Heart right ventricle (tissue), 16 donors: ENCODE data around the gene DUOXA1. TPM values are rescaled to one million over a fixed set of nuclear protein-coding genes. Genes with fewer than 3 reads are reported as not detected.
"Not testable (repeated sequence)": the region's sequence is repeated elsewhere in the genome, so short reads cannot be mapped to it uniquely, and the experiment has no call there.

Experiments
- ATAC-seq, 8 donors: fragments of 200-7000 bp; cut with Tn5 transposase; one replicate each; pipeline ENCODE4 v1.9.1; 2020; ENCODE audit warnings: mild to moderate bottlenecking in 8 of 8, moderate library complexity in 8 of 8, moderate number of reproducible peaks in 1 of 8
- DNase-seq, 2 donors: peaks; one replicate each; pipeline ENCODE4 v3.0.0-alpha.2; 2020
- H3K27ac ChIP-seq, 10 donors: fragments of 200-600 bp; sonication (generic) in 2 of 10; one replicate each; pipeline versions ENCODE4 v1.5.0 to v1.8.0; 2020 to 2022; ENCODE audit warnings: mild to moderate bottlenecking in 3 of 10
- H3K27me3 ChIP-seq, 7 donors: fragments of 200-600 bp; one replicate each; pipeline ENCODE4 v1.8.0; 2021 to 2022; ENCODE audit warnings: mild to moderate bottlenecking in 2 of 7
- H3K36me3 ChIP-seq, 9 donors: fragments of 200-600 bp; sonication (generic) in 1 of 9; one replicate each; pipeline versions ENCODE4 v1.5.0 to v1.8.0; 2020 to 2022; ENCODE audit warnings: mild to moderate bottlenecking in 2 of 9
- H3K4me1 ChIP-seq, 9 donors: fragments of 200-600 bp; sonication (generic) in 1 of 9; one replicate each; pipeline versions ENCODE4 v1.5.0 to v1.8.0; 2020 to 2022; ENCODE audit warnings: mild to moderate bottlenecking in 4 of 9
- H3K4me3 ChIP-seq, 10 donors: fragments of 200-600 bp; sonication (generic) in 2 of 10; one replicate each; pipeline versions ENCODE4 v1.5.0 to v1.8.0; 2020 to 2022; ENCODE audit warnings: mild to moderate bottlenecking in 7 of 10, moderate library complexity in 2 of 10
- H3K9me3 ChIP-seq, 11 donors: fragments of 200-600 bp in 10 of 11; sonication (generic) in 2 of 11; one replicate each; pipeline versions ENCODE4 v1.5.0 to v1.8.0; 2013 to 2022; ENCODE audit warnings: mild to moderate bottlenecking in 2 of 11, control low read depth in 1 of 11, moderate library complexity in 1 of 11
- CTCF ChIP-seq, 9 donors: fragments of 200-600 bp; sonication (generic) in 2 of 9; IDR thresholded peaks; one replicate each; pipeline versions ENCODE4 v1.5.0 to v1.8.0; 2021 to 2022; ENCODE audit warnings: antibody characterized with exemption in 9 of 9, mild to moderate bottlenecking in 5 of 9, moderate library complexity in 1 of 9
- WGBS, 2 donors: extraction: QIAGEN DNeasy Blood & Tissue Kit; methylation state at CpG; one replicate each; pipeline ENCODE4 v1.1.7; 2013; ENCODE audit warnings: inconsistent platforms in 1 of 2; 5-methylcytosine and 5-hydroxymethylcytosine counted together
- intact Hi-C, 10 donors: fragments of 100-400 bp; cut with DNase I; formaldehyde crosslinking; loops; one replicate each; pipeline versions ENCODE4 v1.11.1 to v1.14.2; 2022
- polyA plus RNA-seq, 2 donors: library from polyadenylated mRNA; stranded (reverse); fragments of 200-250 nt; gene quantifications; one replicate each; pipeline ENCODE4 v1.2.3, GENCODE V29; 2013
- total RNA-seq, 10 donors: library from RNA; stranded (reverse); fragmentation: NEBNext Ultra II Directional in 3 of 10; extraction: Animal tissue kit (Norgen Biotek cat#: 25700) in 3 of 10; gene quantifications; one replicate each; pipeline versions ENCODE4 v1.2.1 to v1.2.4, GENCODE V29; 2021 to 2023
- donor health status: Arrhythmogenic right ventricular cardiomyopathy.
- donor health status: ischemic (EF 13 %, LVEDD 7.1; RV severe dilation, severe dysfunction).
- donor health status: healthy with polysubstance abuse.
- donor health status: DM: no; HTN: yes; CAD: no.
- donor health status: DM: no; HTN: no; CAD: no.
- donor health status: ischemic (EF 25% LVEDD 6.9; RV normal size, moderate dysfunction).
- donor health status: ischemic (EF 25% LVEDD 5.7; RV mildly dilated, moderate dysfunction).
- donor health status: healthy.
- donor health status: DM: yes; HTN: yes; CAD: no.
- donor health status: Ischemic cardiomyopathy.
- donor health status: ischemic (EF 35%, LVEDD 5.7; RV mildly dilated, moderate dysfunction).
- donor health status: nonischemic (EF 11% LVEDD 7.7; RV severe dilation, severe dysfunction).
- donor health status: DM: yes; HTN: yes; CAD: no.
- donor health status: PGD.
- donor health status: ischemic (EF 29% LVEDD 5.4; RV normal size, mild dysfunction).
- donor health status: nonischemic (EF 23%, LVEDD 6.1; RV moderate dilation, normal function).

The DUOXA1 gene
- total and polyA plus RNA-seq, 12 donors = 0.11 to 1.3 (median 0.47) TPM; not detected in 1

DNA sequence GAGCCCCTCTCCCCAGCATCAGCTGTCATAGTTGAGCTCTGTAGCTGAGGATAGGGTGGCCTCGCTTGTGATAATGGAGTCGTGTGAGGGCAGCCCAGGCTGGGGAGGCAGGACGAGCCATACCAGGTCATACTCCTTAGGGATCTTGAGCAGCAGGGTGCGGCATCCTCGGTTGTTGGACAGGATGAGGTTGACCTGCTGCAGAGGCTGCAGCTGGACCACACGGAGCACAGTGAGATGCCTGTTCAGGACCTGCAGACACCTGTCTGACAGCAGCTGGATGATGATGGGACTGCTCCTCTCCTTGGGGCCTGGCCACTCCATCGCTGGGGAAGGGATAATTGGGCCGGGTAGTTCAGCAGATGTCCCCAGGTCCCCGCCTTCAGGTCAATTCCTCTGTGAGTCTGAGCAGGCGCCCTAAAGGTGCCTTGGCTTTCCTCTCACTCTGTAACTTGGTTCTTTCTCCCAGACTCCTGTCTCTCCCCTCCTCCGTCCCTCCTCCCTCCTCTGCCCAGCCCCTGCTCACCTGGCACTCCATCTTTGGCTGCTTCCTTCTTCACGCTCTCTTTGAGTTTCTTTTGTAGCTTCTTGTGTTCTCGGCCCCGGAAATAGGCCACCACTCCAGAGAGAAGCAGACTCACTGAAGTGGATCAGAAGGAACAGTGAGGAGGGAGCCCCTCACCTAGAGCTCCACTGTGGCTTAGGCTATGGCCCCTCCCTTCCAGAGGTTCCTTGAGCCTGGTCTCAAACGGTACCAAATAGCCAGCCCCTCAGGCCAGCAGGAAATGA lies 23.5 kb downstream of the DUOXA1 start:
- WGBS, 2 donors = 76 to 79% methylated on average over 15 of the region's 15 CpGs
- ATAC-seq = no peak
- Histone ChIP-seq H3K36me3 (no peaks in the 10 kb centered on the region), H3K9me3 (no peaks in the 10 kb centered on the region), H3K4me1 (no peaks in the 10 kb centered on the region), H3K4me3 (no peak overlapping the region), H3K27me3 (peaks cover 0 to 53% (median 28%) of the 10 kb centered on the region in 7 donors), H3K27ac (no peak overlapping the region)
- DNase-seq = no peak
- intact Hi-C loops = no loop called here
- no peak for TF ChIP-seq CTCF (IDR thresholded peaks at IDR 0.05)

DNA sequence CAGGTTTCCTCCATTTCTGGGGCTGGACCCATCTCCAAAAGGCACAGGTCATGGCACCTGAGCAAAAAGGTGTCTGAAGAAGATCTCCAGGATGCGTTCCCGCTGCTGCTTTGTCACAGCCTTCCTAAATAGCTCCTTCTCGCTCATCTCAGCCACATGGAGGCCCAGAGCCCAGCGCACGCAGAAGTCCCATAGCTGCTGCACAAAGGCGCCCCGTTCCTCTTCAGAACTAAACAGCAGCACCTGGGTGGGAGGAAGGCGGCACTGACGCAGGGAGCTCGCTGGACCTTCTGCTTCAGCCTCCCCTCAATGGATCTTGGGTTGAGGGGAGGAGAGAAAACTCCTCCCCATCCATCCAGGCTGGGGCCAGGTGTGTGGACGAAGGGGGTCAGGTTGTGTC lies 24.1 kb downstream of the DUOXA1 start:
- intact Hi-C loops = no loop called here
- TF ChIP-seq CTCF (IDR thresholded peaks at IDR 0.05) = no peak
- 91 to 94% methylated on average over 11 of the region's 11 CpGs for WGBS, 2 donors
- H3K4me3 ChIP-seq = no peak overlapping the region
- ATAC-seq (no peak), DNase-seq (no peak)
- H3K27me3 ChIP-seq = peaks cover 0 to 53% (median 26%) of the 10 kb centered on the region in 7 donors
- H3K36me3 ChIP-seq = no peaks in the 10 kb centered on the region
- H3K9me3 ChIP-seq = no peaks in the 10 kb centered on the region
- no peak overlapping the region for H3K27ac ChIP-seq
- no peaks in the 10 kb centered on the region for H3K4me1 ChIP-seq

DNA sequence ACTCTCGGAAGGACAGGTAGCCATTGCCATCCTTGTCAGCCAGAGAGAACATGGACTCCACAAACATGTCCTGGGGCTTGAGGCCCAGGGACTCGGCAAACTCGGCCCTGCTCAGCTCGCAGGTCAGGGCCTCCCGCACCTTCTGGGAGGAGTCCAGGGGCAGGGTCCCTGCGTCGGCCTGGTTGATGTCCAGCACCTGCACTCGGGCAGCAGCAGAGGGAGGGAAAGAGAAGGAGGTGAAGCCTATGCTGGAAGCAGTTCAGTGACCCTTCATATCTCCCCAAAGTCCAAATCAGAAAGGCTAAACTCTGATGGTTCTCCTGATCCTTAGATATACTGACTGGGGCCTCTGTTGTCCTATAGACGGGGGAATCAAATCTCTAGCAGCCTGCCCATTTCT lies 25.5 kb downstream of the DUOXA1 start:
- DNase-seq, H3K9me3 ChIP-seq, H3K27ac ChIP-seq, H3K4me3 ChIP-seq, H3K4me1 ChIP-seq, ATAC-seq, intact Hi-C loops, H3K36me3 ChIP-seq: not testable (repeated sequence)
- WGBS, 2 donors = 90% methylated on average over 9 of the region's 9 CpGs
- peaks cover 0 to 42% (median 12%) of the 10 kb centered on the region in 7 donors for H3K27me3 ChIP-seq

GRCh38 chr15:45102226-45102625 lies 27.5 kb downstream of the DUOXA1 start:
- Histone ChIP-seq H3K9me3 (no peaks in the 10 kb centered on the region), H3K27ac (no peak overlapping the region), H3K27me3 (peaks cover 0 to 25% (median 0%) of the 10 kb centered on the region in 7 donors), H3K4me1 (no peaks in the 10 kb centered on the region), H3K4me3 (no peak overlapping the region), H3K36me3 (no peaks in the 10 kb centered on the region)
- ATAC-seq (no peak), DNase-seq (no peak)
- 88 to 95% methylated on average over 6 of the region's 6 CpGs for WGBS, 2 donors
- intact Hi-C loops = no loop called here
- no peak for TF ChIP-seq CTCF (IDR thresholded peaks at IDR 0.05)

GRCh38 chr15:45101749-45102148 lies 27.9 kb downstream of the DUOXA1 start:
- DNase-seq (no peak), ATAC-seq (no peak)
- no peaks in the 10 kb centered on the region for H3K36me3 ChIP-seq
- no peak overlapping the region for H3K27ac ChIP-seq
- WGBS, 2 donors = 92% methylated on average over 12 of the region's 12 CpGs
- no peaks in the 10 kb centered on the region for H3K9me3 ChIP-seq
- H3K4me1 ChIP-seq = no peaks in the 10 kb centered on the region
- no peak overlapping the region for H3K4me3 ChIP-seq
- H3K27me3 ChIP-seq = peaks cover 0 to 20% (median 0%) of the 10 kb centered on the region in 7 donors
- no peak for TF ChIP-seq CTCF (IDR thresholded peaks at IDR 0.05)
- intact Hi-C loops = no loop called here
